ENCODE measurements around the gene KATNAL1.
A peak's percentile ranks its signal among the peaks of the same experiment; 100 is the strongest.

Gene KATNAL1

DNA sequence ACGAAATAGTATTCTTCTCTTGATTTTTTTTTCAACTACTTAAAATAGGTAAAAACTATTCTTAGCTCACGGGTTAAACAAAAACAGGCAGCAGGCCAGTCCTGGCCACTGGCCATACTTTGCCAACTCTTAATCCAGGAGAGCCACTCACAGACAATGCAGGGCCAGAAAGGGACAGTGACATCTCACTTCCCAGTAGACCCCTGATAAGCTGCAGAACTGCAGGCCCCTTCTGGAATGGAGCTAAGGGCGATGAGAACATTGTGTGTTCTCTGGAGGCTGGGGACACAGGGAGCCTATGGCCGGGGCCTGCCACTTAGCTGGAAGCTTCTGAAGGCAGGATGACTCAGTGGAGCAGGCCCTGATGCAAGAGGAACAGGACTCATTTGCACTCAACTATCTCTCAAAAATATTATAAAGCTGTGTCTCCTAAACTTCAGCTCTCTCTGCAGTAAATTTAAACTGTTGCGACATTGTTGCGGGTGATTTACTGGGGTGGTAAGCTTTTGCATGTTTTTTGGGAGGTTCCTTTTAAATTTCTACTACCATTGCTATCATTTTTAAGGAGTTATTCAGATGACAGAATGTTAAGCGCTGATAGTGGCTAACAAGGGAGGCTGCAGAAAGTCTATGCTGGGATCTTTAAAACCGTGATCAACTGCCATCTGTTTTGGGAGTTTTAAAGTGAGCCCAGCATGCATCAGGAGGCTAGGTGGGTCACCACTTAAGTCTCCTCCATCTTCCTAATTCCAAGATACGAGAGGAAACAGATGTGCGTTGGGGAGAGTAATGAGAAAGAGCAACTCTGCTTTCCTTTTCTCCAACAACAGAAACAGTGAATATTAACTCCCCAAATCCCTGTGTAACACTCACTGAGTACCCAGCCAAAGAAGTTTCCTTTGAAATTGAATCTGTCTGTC lies 33.2 kb upstream of the KATNAL1 start:
- peak overlapping the region; percentile 37 for H3K4me3 ChIP-seq (ENCODE audit: low read depth, low read length)
- no peak for TF ChIP-seq POLR2A (IDR thresholded peaks at IDR 0.05; ENCODE audit: extremely low read depth, insufficient read length)
- TF ChIP-seq MYC (IDR thresholded peaks at IDR 0.05; ENCODE audit: low read depth, low read length): peak; percentile 51
- TF ChIP-seq, protein P1, sequence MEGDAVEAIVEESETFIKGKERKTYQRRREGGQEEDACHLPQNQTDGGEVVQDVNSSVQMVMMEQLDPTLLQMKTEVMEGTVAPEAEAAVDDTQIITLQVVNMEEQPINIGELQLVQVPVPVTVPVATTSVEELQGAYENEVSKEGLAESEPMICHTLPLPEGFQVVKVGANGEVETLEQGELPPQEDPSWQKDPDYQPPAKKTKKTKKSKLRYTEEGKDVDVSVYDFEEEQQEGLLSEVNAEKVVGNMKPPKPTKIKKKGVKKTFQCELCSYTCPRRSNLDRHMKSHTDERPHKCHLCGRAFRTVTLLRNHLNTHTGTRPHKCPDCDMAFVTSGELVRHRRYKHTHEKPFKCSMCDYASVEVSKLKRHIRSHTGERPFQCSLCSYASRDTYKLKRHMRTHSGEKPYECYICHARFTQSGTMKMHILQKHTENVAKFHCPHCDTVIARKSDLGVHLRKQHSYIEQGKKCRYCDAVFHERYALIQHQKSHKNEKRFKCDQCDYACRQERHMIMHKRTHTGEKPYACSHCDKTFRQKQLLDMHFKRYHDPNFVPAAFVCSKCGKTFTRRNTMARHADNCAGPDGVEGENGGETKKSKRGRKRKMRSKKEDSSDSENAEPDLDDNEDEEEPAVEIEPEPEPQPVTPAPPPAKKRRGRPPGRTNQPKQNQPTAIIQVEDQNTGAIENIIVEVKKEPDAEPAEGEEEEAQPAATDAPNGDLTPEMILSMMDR (IDR thresholded peaks at IDR 0.05; ENCODE audit: low read depth, low read length): no peak
- TF ChIP-seq, protein P2, sequence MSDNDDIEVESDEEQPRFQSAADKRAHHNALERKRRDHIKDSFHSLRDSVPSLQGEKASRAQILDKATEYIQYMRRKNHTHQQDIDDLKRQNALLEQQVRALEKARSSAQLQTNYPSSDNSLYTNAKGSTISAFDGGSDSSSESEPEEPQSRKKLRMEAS (IDR thresholded peaks at IDR 0.05; ENCODE audit: low read depth, low read length): 0 out of 2 replicates have a peak, but pooled peaks have one; percentile 33
- peak; percentile 94 for DNase-seq (ENCODE audit: low read depth)

DNA sequence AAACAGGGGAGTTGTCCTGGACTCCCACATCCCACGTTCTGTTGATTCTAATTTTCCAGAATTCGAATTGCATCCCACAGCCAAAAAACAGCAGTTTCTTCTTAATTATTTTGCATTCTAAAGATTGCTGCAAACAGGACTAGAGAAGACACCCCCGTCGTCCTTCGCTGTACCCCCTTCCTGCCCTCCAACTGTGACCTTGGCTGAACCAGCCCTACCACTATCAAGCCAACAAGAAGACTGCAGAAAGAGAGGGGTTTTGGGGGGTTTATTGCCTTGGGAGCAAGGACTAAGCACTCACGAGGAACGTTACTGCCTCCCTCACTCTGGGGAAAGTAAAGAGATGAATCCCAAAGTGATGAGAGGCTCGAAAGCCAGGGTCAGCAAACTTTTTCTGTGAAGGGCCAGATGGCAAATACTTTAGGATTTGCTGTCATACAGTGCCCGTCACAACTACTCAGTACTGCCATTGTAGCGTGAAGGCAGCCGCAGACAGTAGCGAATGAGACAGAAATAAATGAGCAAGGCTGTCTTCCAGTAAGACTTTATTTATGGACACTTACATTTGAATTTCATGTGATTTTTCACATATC lies 32.5 kb upstream of the KATNAL1 start:
- no peak overlapping the region for H3K4me3 ChIP-seq (ENCODE audit: low read depth, low read length)
- peak; percentile 24 for DNase-seq (ENCODE audit: low read depth)
- no peak for TF ChIP-seq MYC (IDR thresholded peaks at IDR 0.05; ENCODE audit: low read depth, low read length)
- TF ChIP-seq, protein P2 (IDR thresholded peaks at IDR 0.05; ENCODE audit: low read depth, low read length): no peak
- TF ChIP-seq, protein P1 (IDR thresholded peaks at IDR 0.05; ENCODE audit: low read depth, low read length): no peak
- no peak for TF ChIP-seq POLR2A (IDR thresholded peaks at IDR 0.05; ENCODE audit: extremely low read depth, insufficient read length)

DNA sequence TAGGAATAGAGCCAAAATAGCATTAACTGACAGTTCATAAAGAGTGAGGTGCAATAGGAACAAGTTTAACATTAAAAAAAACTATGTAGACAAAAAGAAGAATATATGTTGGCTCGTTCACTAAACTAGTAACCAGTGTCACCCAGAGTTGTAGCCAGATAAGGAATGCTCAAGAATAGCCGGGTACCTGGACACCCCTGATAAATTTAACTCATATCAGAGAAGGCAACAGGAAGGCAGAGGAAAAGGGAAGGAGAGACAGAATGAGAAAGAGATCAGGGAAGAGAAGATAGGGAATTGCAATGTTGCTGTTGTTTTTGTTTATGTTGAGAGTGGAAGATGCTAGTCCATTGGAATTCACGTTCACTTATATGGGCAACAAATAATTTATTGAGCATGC lies 31.6 kb upstream of the KATNAL1 start:
- no peak overlapping the region for H3K4me3 ChIP-seq (ENCODE audit: low read depth, low read length)
- no peak for TF ChIP-seq MYC (IDR thresholded peaks at IDR 0.05; ENCODE audit: low read depth, low read length)
- no peak for TF ChIP-seq POLR2A (IDR thresholded peaks at IDR 0.05; ENCODE audit: extremely low read depth, insufficient read length)
- TF ChIP-seq, protein P1 (IDR thresholded peaks at IDR 0.05; ENCODE audit: low read depth, low read length): no peak
- TF ChIP-seq, protein P2 (IDR thresholded peaks at IDR 0.05; ENCODE audit: low read depth, low read length): no peak
- DNase-seq (ENCODE audit: low read depth): no peak

DNA sequence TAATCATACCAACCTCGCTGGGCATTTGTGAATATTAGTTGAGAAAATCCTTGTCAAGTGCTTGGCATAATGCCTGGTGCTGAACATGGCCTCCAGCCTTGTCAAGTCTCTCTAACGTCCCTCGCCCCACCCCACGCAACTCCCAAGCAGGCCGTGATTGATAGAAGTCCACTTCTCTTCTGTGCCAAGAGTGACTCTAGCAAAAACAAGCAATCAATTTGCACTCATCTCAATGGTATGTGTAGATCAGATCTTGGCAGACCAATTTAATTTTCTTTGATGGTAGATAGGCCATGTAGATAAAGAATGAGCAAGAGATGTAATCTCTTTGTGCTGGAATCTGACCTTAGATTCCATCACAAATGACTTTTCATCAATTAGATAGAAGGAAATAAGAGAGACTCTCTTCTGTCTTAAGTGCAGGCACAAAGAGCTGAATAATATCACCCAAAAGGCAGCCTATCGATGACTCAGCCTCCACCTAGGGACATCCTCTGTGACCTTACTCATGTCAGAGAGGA lies 31.0 kb upstream of the KATNAL1 start:
- no peak for TF ChIP-seq POLR2A (IDR thresholded peaks at IDR 0.05; ENCODE audit: extremely low read depth, insufficient read length)
- TF ChIP-seq, protein P1 (IDR thresholded peaks at IDR 0.05; ENCODE audit: low read depth, low read length): no peak
- no peak for TF ChIP-seq MYC (IDR thresholded peaks at IDR 0.05; ENCODE audit: low read depth, low read length)
- TF ChIP-seq, protein P2 (IDR thresholded peaks at IDR 0.05; ENCODE audit: low read depth, low read length): no peak
- DNase-seq (ENCODE audit: low read depth): no peak
- H3K4me3 ChIP-seq (ENCODE audit: low read depth, low read length): no peak overlapping the region

DNA sequence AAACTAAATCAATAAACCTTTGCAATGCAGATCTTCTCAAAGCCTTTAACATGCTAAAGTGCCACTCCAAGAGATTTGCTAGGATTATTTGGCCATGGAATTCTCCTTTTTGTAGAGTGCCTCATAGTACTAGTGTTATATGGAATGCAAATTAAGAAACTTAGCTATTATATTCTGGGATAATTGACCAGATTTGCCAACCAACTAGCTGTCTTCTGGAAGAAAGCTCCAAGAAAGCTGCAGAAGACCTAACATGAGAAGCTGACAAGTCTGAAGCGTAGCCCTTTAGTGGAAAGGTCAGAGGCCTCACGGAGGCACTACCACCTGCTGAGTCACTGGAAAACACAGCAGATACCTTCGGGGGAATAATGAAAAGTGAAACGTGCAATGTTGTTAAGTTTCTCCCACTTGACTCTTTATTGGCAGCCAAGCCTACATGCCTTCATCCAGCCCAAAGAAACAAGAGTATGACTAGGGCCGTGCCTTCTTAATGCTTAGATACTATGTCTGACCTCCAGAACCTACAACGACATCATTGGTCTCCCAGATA lies 29.8 kb upstream of the KATNAL1 start:
- DNase-seq (ENCODE audit: low read depth): no peak
- no peak overlapping the region for H3K4me3 ChIP-seq (ENCODE audit: low read depth, low read length)
- TF ChIP-seq, protein P2 (IDR thresholded peaks at IDR 0.05; ENCODE audit: low read depth, low read length): no peak
- TF ChIP-seq MYC (IDR thresholded peaks at IDR 0.05; ENCODE audit: low read depth, low read length) (no peak), POLR2A (IDR thresholded peaks at IDR 0.05; ENCODE audit: extremely low read depth, insufficient read length) (no peak)
- TF ChIP-seq, protein P1 (IDR thresholded peaks at IDR 0.05; ENCODE audit: low read depth, low read length): no peak
